Activated T-helper 2 cell treated with anti-CD3 and anti-CD28 coated beads, Interferon-gamma antibody, Interleukin-2, Interleukin-4, amounts not matched to agents 10 μg/mL and 5 μg/mL and 100 μg/mL, durations not matched to agents 14 hours and 24 hours and 36 hours (primary cell): ENCODE results near the gene CASP3. TPM values are rescaled to one million over a fixed set of nuclear protein-coding genes. Genes with fewer than 3 reads are reported as not detected.
"Not testable (repeated sequence)": the region's sequence is repeated elsewhere in the genome, so short reads cannot be mapped to it uniquely, and the experiment has no call there.

Source experiments
- DNase-seq: peaks from one replicate; pipeline ENCODE4 v3.0.0; 2021; ENCODE audit warnings: low spot score
- H3K27ac Mint-ChIP-seq: one replicate; pipeline ENCODE4 v1.8.0; 2021; ENCODE audit warnings: mixed read lengths
- H3K27me3 Mint-ChIP-seq: one replicate; pipeline ENCODE4 v1.8.0; 2021; ENCODE audit warnings: low read depth, mixed read lengths
- H3K36me3 Mint-ChIP-seq: one replicate; pipeline ENCODE4 v1.8.0; 2021; ENCODE audit warnings: low read depth, mixed read lengths
- H3K4me1 Mint-ChIP-seq: one replicate; pipeline ENCODE4 v1.8.0; 2021; ENCODE audit warnings: low read depth, mixed read lengths
- H3K4me3 Mint-ChIP-seq: one replicate; pipeline ENCODE4 v1.8.0; 2021; ENCODE audit warnings: low read depth, mild to moderate bottlenecking, moderate library complexity, mixed read lengths
- H3K9me3 Mint-ChIP-seq: one replicate; pipeline ENCODE4 v1.8.0; 2021; ENCODE audit warnings: mixed read lengths
- intact Hi-C: fragments of 100-400 bp; cut with micrococcal nuclease; formaldehyde crosslinking; loops from one replicate; pipeline ENCODE4 v1.15.1; 2023
- total RNA-seq: library from RNA; stranded (reverse); gene quantifications from 2 replicates; pipeline ENCODE4 v1.2.3, GENCODE V29; 2022

The CASP3 gene
- total RNA-seq, 1 donor from 2014 or later = 90.9 TPM

DNA sequence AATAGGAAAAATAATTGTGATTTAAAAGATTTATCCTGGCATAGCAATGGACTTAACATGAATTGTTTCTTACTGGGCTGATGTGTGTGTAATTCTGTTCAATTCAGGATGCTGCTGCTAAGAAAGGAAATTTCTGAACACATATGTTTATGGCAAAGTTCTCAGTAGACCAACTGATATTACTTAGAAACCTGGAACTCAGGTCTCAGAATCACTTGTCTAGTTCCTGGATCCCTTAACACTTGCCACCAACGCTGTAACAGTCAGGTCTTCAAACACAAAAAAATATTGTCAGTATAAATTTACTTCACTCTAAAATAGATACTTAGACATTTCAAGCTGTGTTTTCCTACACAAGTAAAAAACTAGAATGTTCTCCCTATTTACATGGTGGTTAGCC is 5.5 kb downstream of the CASP3 start:
- Mint-ChIP-seq H3K27ac (peak overlapping the region; percentile 74), H3K27me3 (no peaks in the 10 kb centered on the region), H3K4me1 (peaks cover 66% of the 10 kb centered on the region), H3K36me3 (peaks cover 85% of the 10 kb centered on the region), H3K4me3 (peak overlapping the region; percentile 64), H3K9me3 (no peaks in the 10 kb centered on the region)
- DNase-seq = no peak
- intact Hi-C loops = loop anchor here (5.0 kb wide), 1 partner anchor 286 kb away; no protein-coding TSS in a partner anchor

DNA sequence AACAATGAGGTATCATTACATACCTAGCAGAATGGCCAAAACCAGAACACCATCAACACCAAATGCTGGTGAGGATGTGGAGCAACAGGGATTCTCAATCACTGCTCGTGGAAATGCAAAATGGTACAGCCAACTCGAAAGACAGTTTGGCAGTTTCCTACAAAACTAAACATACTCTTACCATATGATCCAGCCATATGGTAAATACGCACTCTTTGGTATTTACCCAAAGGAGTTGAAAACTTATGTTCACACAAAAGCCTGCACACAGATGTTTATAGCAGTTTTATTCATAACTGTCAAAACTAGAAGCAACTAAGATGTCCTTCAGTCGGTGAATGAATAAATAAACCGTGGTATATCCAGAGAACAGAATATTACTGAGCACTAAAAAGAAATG is 7.8 kb downstream of the CASP3 start:
- intact Hi-C loops = loop anchor here (5.0 kb wide), 1 partner anchor 284 kb away; no protein-coding TSS in a partner anchor
- no peak overlapping the region for H3K27ac Mint-ChIP-seq
- H3K4me3 Mint-ChIP-seq = no peak overlapping the region
- H3K4me1 Mint-ChIP-seq = peaks cover 56% of the 10 kb centered on the region
- H3K9me3 Mint-ChIP-seq = no peaks in the 10 kb centered on the region
- H3K36me3 Mint-ChIP-seq = peaks cover 87% of the 10 kb centered on the region
- no peak for DNase-seq
- H3K27me3 Mint-ChIP-seq = no peaks in the 10 kb centered on the region

DNA sequence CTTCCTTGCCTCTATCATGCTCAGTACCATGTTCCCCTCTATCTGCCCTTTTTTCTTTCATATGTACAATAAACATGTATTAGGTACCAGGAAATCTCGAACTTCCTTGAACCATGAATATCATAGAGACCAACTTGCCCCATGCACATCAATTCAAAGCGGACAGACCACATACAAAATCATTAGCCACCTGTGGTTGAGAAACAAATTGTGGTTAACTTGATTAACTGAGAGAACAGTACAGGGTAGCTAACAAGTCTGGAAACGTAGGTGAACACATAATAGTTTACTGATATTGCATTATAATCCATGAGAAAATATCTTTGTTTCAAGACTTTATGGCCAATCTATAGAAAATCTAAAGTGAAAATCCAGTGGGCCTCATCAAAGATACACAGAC is 8.2 kb downstream of the CASP3 start:
- H3K4me3 Mint-ChIP-seq = no peak overlapping the region
- peak overlapping the region; percentile 43 for H3K27ac Mint-ChIP-seq
- no peak for DNase-seq
- H3K4me1 Mint-ChIP-seq = peaks cover 52% of the 10 kb centered on the region
- H3K27me3 Mint-ChIP-seq = no peaks in the 10 kb centered on the region
- intact Hi-C loops = loop anchor here (5.0 kb wide), 1 partner anchor 284 kb away; no protein-coding TSS in a partner anchor
- peaks cover 87% of the 10 kb centered on the region for H3K36me3 Mint-ChIP-seq
- H3K9me3 Mint-ChIP-seq = no peaks in the 10 kb centered on the region

DNA sequence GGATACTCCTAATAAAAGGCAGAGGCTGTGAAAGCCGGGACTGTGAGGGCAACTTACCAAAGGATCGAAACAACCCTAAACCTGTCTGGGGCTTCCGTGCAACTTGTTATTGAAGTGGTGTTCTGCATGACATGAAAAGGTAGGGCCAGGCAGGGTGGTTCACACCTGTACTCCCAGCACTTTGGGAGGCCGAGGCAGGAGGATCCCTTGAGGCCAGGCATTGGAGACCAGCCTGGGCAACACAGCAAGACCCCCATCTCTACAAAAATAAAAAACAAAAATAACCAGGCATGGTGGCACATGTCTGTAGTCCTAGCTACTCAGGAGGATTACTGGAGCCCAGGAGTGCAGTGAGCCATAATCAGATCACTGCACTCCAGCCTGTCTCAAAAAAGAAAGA is 12.3 kb downstream of the CASP3 start:
- intact Hi-C loops = no loop called here
- Mint-ChIP-seq H3K27ac (no peak overlapping the region), H3K4me3 (no peak overlapping the region), H3K4me1 (peaks cover 45% of the 10 kb centered on the region), H3K36me3 (peaks cover 88% of the 10 kb centered on the region), H3K9me3 (no peaks in the 10 kb centered on the region), H3K27me3 (no peaks in the 10 kb centered on the region)
- DNase-seq = no peak

DNA sequence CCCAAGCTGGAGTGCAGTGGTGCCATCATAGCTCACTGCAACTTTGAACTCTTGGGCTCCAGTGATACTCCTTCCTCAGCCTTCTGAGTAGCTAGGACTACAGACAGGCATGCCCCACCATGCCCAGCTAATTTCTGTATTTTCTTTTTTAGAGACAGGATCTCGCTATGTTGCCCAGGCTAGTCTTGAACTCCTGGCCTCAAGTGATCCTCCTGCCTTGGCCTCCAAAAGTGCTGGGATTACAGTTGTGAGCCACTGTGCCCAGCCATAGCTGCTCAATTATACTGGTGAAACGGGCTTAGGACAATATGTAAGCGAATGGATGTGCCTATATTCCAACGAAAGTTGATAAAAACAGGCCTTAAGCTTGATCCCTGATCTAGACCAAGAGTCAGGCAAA is 13.1 kb downstream of the CASP3 start:
- Mint-ChIP-seq H3K4me3 (no peak overlapping the region), H3K27ac (no peak overlapping the region), H3K36me3 (peaks cover 87% of the 10 kb centered on the region), H3K9me3 (no peaks in the 10 kb centered on the region), H3K27me3 (no peaks in the 10 kb centered on the region), H3K4me1 (peaks cover 39% of the 10 kb centered on the region)
- DNase-seq = no peak
- intact Hi-C loops = no loop called here

DNA sequence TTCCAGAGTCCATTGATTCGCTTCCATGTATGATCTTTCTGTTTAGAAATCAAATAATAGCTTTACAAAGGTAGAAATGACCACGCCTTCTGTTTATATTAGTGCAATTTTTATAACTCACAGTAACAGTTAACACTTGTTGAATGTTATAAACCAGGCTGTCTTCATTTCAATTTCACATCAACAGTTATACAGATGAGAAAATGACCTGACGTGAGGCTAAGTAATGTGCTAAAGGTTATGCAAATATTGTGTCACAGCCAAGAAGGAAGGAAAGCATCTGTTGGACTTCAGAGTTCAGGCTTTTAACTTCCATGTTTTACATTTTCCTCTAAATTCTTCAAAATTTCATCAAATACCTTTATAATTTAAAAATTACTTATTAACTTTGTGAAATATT is 13.9 kb downstream of the CASP3 start:
- no peaks in the 10 kb centered on the region for H3K27me3 Mint-ChIP-seq
- H3K9me3 Mint-ChIP-seq = no peaks in the 10 kb centered on the region
- no peak for DNase-seq
- H3K4me3 Mint-ChIP-seq = no peak overlapping the region
- H3K27ac Mint-ChIP-seq = no peak overlapping the region
- H3K4me1 Mint-ChIP-seq = peaks cover 35% of the 10 kb centered on the region
- H3K36me3 Mint-ChIP-seq = peaks cover 89% of the 10 kb centered on the region
- intact Hi-C loops = no loop called here

DNA sequence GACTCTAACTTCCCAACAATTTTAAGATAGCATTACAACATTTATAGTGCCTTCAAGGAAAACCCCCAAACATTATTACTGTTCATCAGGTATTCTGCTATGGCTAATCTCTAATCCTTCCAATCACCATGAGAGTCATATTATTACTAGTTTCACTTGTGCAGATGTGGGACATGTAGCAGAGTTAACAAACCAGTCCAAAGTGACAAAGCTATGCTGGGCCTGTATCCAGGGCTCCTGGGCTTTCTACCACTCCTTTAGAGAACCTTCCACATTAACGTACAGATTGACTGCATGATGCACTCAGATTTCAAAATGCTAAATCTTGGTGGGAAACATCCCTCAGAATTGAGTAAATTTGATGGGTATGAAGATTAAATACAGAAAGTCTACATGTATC is 16.4 kb downstream of the CASP3 start:
- no peak overlapping the region for H3K27ac Mint-ChIP-seq
- intact Hi-C loops = no loop called here

DNA sequence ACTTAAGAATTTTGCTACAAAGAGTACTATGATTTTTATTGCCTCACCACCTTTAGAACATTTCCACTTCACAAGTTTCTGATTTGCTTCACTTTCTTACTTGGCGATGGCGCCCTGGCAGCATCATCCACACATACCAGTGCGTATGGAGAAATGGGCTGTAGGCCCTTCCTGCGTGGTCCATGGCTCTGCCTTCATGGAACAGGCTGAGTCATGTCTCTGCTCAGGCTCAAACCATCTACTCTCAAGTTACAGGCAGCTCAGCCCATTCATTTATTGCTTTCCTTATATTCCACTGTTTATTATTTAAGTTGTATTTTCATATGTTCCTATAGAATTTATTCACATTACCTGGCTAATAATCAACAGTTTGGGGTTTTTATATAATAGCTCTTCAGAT is 21.1 kb downstream of the CASP3 start:
- DNase-seq = no peak
- H3K4me3 Mint-ChIP-seq = no peak overlapping the region
- no peaks in the 10 kb centered on the region for H3K27me3 Mint-ChIP-seq
- intact Hi-C loops = loop anchor here (5.0 kb wide), 1 partner anchor 46 kb away; no protein-coding TSS in a partner anchor
- peaks cover 89% of the 10 kb centered on the region for H3K36me3 Mint-ChIP-seq
- no peak overlapping the region for H3K27ac Mint-ChIP-seq
- H3K9me3 Mint-ChIP-seq = no peaks in the 10 kb centered on the region
- peaks cover 42% of the 10 kb centered on the region for H3K4me1 Mint-ChIP-seq

More for the DNA sequence above, 16.4 kb downstream of the CASP3 start:
- Mint-ChIP-seq H3K27me3 (no peaks in the 10 kb centered on the region), H3K4me1 (peaks cover 19% of the 10 kb centered on the region), H3K4me3 (no peak overlapping the region), H3K36me3 (peaks cover 88% of the 10 kb centered on the region), H3K9me3 (no peaks in the 10 kb centered on the region)
- no peak for DNase-seq

DNA sequence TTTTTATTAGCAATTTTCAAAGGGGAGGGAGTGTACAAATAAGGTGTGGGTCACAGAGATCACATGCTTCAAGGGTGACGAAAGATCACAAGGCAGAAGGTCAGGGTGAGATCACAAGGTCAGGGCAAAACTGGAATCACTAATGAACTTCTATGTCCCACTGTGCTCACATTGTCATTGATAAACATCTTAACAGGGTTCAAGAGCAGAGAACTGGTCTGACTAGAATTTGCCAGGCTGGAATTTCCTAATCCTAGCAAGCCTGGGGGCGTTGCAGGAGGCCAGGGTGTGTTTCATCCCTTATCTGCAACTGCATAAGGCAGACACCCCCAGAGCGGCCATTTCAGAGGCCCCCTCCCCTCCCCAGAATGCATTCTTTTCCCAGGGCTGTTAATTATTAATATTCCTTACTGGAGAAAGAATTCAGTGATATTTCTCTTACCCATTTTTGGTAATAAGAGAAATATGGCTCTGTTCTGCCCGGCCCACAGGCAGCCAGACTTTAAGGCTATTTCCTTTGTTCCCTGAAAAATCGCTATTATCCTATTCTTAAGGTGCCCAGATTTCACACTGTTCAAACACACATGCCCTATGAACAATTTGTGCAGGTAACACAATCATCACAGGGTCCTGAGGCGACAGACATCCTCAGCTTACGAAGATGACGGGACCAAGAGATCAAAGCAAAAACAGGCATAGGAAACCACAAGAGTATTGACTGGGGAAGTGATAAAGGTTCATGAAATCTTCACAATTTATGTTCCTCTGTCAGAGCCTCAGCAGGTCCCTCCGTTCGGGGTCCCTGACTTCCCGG is 23.3 kb downstream of the CASP3 start:
- H3K4me3 Mint-ChIP-seq, DNase-seq, H3K9me3 Mint-ChIP-seq, H3K27me3 Mint-ChIP-seq: not testable (repeated sequence)
- intact Hi-C loops = loop anchor here (5.0 kb wide), 1 partner anchor 44 kb away; no protein-coding TSS in a partner anchor
- Mint-ChIP-seq H3K36me3 (peaks cover 81% of the 10 kb centered on the region), H3K27ac (peak overlapping the region; percentile 67), H3K4me1 (peaks cover 38% of the 10 kb centered on the region)

DNA sequence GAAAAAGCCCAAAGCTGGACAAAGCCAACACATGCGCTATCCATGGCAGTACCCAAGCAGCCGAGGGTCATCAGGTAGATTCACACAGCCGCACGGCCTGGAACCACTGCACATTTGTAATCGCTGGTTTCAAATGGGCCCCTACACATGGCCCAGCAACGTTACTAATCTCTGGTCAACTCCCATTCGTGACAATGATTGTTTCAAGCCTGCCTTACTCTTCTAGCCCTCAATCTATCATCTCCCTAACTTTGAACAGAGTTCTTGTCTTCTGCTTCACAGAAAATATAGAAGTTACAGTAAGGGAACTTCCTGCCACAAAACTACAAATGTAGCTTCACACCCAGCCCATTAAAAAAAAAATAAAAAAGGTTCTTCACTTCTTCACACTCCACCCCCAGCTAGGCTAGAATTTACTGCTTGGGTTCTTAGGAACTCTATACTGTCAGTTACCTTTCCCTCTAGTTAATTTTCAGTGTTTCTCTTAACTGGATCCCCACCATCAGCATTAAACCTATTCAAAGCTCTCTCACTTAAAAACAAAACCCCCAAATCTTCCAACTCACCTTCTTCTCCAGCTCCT is 24.2 kb downstream of the CASP3 start:
- H3K27ac Mint-ChIP-seq = peak overlapping the region; percentile 67
- no peaks in the 10 kb centered on the region for H3K9me3 Mint-ChIP-seq
- no peaks in the 10 kb centered on the region for H3K27me3 Mint-ChIP-seq
- intact Hi-C loops = loop anchor here (5.0 kb wide), 1 partner anchor 43 kb away; no protein-coding TSS in a partner anchor
- H3K4me1 Mint-ChIP-seq = peaks cover 36% of the 10 kb centered on the region
- DNase-seq = no peak
- no peak overlapping the region for H3K4me3 Mint-ChIP-seq
- peaks cover 76% of the 10 kb centered on the region for H3K36me3 Mint-ChIP-seq

DNA sequence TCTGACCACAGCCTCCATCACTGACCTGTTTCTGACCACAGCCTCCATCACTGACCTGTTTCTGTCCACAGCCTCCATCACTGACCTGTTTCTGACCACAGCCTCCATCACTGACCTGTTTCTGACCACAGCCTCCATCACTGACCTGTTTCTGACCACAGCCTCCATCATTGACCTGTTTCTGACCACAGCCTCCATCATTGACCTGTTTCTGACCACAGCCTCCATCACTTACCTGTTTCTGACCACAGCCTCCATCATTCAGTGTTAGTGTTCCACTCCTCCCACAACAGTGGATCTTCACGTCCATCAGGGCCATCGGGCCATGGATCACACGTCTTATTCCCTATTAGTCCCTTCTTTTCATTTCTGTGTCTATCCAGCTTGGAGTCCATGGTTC is 24.7 kb downstream of the CASP3 start:
- H3K27me3 Mint-ChIP-seq, H3K9me3 Mint-ChIP-seq, DNase-seq, H3K4me3 Mint-ChIP-seq, intact Hi-C loops: not testable (repeated sequence)
- peaks cover 34% of the 10 kb centered on the region for H3K4me1 Mint-ChIP-seq
- peaks cover 72% of the 10 kb centered on the region for H3K36me3 Mint-ChIP-seq
- H3K27ac Mint-ChIP-seq = peak overlapping the region; percentile 67

DNA sequence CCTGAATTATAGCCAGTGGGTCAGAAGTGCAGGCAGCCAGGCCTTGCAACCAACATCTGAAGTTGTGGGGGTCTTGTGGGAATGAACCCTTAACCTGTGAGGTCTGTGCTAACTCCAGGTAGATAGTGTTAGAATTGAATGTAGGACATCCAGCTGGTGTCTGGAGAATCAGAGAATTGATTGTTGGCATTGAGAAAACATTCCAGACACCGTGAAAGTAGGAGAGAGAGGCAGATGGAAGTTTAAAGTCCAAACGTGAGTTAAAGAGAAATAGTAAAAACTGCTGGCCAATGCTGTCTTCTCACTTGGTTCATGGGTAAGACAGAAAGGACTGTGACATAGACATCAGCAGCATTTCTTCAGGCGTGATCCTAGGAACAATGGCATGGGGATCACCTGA is 27.7 kb downstream of the CASP3 start:
- H3K27ac Mint-ChIP-seq = peak overlapping the region; percentile 23
- H3K9me3 Mint-ChIP-seq = no peaks in the 10 kb centered on the region
- intact Hi-C loops = no loop called here
- no peaks in the 10 kb centered on the region for H3K27me3 Mint-ChIP-seq
- no peak overlapping the region for H3K4me3 Mint-ChIP-seq
- no peak for DNase-seq
- peaks cover 42% of the 10 kb centered on the region for H3K36me3 Mint-ChIP-seq
- H3K4me1 Mint-ChIP-seq = peaks cover 17% of the 10 kb centered on the region

DNA sequence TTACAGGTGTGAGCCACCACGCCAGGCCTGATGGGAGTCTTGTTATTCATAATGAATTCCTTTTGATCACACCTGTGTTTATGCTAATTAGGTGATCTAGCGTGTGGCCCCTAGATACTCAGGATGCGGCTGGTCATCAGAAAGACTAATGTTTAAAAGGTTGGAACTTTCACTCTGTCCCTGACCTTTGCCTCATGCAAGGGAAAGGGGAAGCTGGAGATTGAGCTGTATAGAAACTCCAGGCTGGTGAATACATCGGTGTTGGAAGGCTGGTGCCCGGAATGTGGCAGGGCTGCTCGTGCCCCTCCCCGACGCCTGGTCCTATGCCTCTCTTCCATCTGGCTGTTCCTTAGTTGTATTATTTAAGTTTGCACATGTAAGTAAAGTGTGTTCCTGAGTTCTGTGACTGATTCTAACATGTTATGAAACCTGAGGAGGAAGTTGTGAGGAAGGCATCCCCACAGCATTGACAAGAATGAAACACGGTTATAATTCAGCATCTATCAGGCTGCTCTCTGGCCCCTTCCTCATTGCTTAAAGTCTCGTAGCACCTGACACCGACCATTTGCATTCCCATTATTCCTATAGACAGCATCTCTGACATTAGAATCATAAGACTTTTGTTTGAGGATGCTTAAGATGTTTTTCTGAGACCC is 28.9 kb downstream of the CASP3 start:
- DNase-seq = no peak
- Mint-ChIP-seq H3K36me3 (peaks cover 32% of the 10 kb centered on the region), H3K27ac (no peak overlapping the region), H3K4me1 (peaks cover 7% of the 10 kb centered on the region), H3K4me3 (no peak overlapping the region), H3K27me3 (no peaks in the 10 kb centered on the region), H3K9me3 (no peaks in the 10 kb centered on the region)
- intact Hi-C loops = no loop called here
